Upper lobe of left lung (tissue), 4 donors: ENCODE results near the gene SULF2.

Experiments used
- POLR2A ChIP-seq, 4 donors: fragments of 450-650 bp; IDR thresholded peaks; one replicate each; pipeline ENCODE4 v1.5.1; 2016 to 2017; ENCODE audit warnings: antibody characterized with exemption in 4 of 4, mild to moderate bottlenecking in 2 of 4
- POLR2AphosphoS5 ChIP-seq, 2 donors: sonication (generic); formaldehyde crosslinking; IDR thresholded peaks; one replicate each; pipeline ENCODE4 v1.5.1; 2017; ENCODE audit warnings: antibody characterized with exemption in 2 of 2
- TF ChIP-seq, protein P1 (sequence below), 6 experiments: fragments of 450-650 bp in 4 of 6; fragments of 200-600 bp in 2 of 6; sonication (generic) in 2 of 6; IDR thresholded peaks; one replicate each; pipeline ENCODE4 v1.5.1; 2016 to 2019; ENCODE audit warnings: antibody characterized with exemption in 6 of 6

DNA sequence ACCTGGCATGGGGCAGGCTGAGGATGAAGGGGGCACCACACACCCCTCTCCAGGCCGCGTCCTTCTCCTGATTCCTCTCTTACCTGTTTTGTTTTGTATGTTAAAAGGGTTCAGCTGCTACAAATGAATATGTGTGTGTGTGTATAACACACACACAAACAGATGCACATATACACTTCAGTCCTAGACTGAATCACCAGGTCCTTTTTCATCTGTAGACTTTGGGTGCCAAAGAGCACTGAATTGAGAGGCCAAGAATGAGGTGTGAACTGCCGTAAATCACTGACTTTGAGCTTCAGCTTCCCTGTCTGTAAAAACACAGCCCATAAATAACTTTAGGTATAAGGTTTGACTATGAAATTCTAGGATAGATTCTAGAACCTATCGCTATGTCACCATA lies 40.5 kb downstream of the SULF2 start:
- TF ChIP-seq, protein P1, sequence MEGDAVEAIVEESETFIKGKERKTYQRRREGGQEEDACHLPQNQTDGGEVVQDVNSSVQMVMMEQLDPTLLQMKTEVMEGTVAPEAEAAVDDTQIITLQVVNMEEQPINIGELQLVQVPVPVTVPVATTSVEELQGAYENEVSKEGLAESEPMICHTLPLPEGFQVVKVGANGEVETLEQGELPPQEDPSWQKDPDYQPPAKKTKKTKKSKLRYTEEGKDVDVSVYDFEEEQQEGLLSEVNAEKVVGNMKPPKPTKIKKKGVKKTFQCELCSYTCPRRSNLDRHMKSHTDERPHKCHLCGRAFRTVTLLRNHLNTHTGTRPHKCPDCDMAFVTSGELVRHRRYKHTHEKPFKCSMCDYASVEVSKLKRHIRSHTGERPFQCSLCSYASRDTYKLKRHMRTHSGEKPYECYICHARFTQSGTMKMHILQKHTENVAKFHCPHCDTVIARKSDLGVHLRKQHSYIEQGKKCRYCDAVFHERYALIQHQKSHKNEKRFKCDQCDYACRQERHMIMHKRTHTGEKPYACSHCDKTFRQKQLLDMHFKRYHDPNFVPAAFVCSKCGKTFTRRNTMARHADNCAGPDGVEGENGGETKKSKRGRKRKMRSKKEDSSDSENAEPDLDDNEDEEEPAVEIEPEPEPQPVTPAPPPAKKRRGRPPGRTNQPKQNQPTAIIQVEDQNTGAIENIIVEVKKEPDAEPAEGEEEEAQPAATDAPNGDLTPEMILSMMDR (IDR thresholded peaks at IDR 0.05): no peak
- no peak for TF ChIP-seq POLR2A (IDR thresholded peaks at IDR 0.05)
- no peak for TF ChIP-seq POLR2AphosphoS5 (IDR thresholded peaks at IDR 0.05)
